ENCODE results near the gene GLCE. TPM values are rescaled to one million over a fixed set of nuclear protein-coding genes. Genes with fewer than 3 reads are reported as not detected.

GLCE gene
- total and polyA plus RNA-seq, 11 donors: 4.0 to 14.3 (median 8.4) TPM

- intact Hi-C loops (cut with DNase I): no loop called here
- Histone ChIP-seq H3K4me1 (no peaks in the 10 kb centered on the region), H3K36me3 (no peaks in the 10 kb centered on the region), H3K9me3 (no peaks in the 10 kb centered on the region), H3K27ac (no peak overlapping the region), H3K27me3 (peaks cover 0 to 8% (median 0%) of the 10 kb centered on the region in 9 donors), H3K4me3 (no peak overlapping the region)
- TF ChIP-seq, protein P1, sequence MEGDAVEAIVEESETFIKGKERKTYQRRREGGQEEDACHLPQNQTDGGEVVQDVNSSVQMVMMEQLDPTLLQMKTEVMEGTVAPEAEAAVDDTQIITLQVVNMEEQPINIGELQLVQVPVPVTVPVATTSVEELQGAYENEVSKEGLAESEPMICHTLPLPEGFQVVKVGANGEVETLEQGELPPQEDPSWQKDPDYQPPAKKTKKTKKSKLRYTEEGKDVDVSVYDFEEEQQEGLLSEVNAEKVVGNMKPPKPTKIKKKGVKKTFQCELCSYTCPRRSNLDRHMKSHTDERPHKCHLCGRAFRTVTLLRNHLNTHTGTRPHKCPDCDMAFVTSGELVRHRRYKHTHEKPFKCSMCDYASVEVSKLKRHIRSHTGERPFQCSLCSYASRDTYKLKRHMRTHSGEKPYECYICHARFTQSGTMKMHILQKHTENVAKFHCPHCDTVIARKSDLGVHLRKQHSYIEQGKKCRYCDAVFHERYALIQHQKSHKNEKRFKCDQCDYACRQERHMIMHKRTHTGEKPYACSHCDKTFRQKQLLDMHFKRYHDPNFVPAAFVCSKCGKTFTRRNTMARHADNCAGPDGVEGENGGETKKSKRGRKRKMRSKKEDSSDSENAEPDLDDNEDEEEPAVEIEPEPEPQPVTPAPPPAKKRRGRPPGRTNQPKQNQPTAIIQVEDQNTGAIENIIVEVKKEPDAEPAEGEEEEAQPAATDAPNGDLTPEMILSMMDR (IDR thresholded peaks at IDR 0.05): no peak
- no peak for TF ChIP-seq POLR2A (IDR thresholded peaks at IDR 0.05)
- ATAC-seq (no peak), DNase-seq (no peak)
- 61 to 66% (median 62%) methylated on average over 7 of the region's 7 CpGs for WGBS, 4 donors
Observed at GRCh38 chr15:69145694-69146492, 14.5 kb upstream of the GLCE start.

DNA sequence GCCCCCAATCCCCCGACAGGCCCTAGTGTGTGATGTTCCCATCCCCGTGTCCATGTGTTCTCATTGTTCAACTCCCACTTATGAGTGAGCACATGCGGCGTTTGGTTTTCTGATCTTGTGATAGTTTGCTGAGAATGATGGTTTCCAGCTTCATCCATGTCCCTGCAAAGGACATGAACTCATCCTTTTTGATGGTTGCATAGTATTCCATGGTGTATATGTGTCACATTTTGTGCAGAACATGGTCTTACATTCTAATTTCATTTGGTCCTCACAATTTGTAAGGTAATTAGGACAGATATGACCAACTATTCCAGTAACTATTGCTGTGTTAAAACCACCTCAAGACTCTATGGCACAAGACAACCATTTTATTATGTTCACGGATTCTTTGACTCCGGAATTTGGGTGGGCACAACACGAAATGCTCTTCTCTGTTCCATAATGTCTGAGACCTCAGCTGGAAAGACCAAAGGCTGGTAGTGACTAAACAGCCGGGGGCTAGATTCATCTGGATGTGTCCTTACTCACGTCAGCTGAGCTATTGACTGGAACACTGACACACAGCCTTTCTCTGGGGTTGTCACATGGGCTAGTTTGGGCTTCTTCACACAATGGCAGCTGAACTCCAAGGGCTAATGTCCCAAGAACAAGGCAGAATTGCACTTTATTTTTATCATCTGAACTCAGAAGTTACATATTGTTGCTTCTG lies 13.6 kb upstream of the GLCE start:
- TF ChIP-seq POLR2A (IDR thresholded peaks at IDR 0.05): no peak
- TF ChIP-seq, protein P1 (IDR thresholded peaks at IDR 0.05): no peak
- DNase-seq (no peak), ATAC-seq (no peak)
- Histone ChIP-seq H3K9me3 (no peaks in the 10 kb centered on the region), H3K27ac (no peak overlapping the region), H3K36me3 (no peaks in the 10 kb centered on the region), H3K4me1 (no peaks in the 10 kb centered on the region), H3K27me3 (peaks cover 0 to 8% (median 0%) of the 10 kb centered on the region in 9 donors), H3K4me3 (no peak overlapping the region)
- intact Hi-C loops (cut with DNase I): no loop called here
- WGBS, 4 donors: 95 to 97% (median 96%) methylated on average over 9 of the region's 9 CpGs

DNA sequence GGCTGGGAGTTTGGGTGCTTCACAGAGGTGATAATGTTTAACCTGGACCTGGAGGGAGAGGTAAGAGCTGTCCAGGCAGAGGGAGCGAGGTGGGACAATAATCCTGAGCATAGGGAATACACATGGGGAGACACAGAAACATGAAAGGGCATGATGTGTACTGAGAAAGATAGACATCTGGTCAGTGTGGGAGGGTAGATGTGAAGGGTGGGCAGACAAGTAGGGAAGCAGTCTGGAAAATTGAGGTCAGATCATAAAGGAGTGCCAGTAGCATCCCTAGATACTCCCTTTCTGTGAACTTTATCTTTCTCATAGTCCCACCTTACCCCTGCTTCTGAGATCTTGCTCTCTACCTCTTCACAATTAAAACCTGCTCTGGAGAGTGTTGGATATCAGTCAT lies 12.0 kb upstream of the GLCE start:
- ATAC-seq: no peak
- peaks cover 0 to 8% (median 0%) of the 10 kb centered on the region in 9 donors for H3K27me3 ChIP-seq
- no peaks in the 10 kb centered on the region for H3K4me1 ChIP-seq
- no peak overlapping the region for H3K4me3 ChIP-seq
- intact Hi-C loops (cut with DNase I): no loop called here
- H3K36me3 ChIP-seq: no peaks in the 10 kb centered on the region
- WGBS, 4 donors: 77 to 96% (median 82%) methylated on average over 1 of the region's 1 CpG; no CpG with 5 or more reads in 1 of the 4 donors
- no peak for DNase-seq
- H3K9me3 ChIP-seq: no peaks in the 10 kb centered on the region
- H3K27ac ChIP-seq: no peak overlapping the region
- TF ChIP-seq POLR2A (IDR thresholded peaks at IDR 0.05): no peak
- TF ChIP-seq, protein P1 (IDR thresholded peaks at IDR 0.05): no peak

GRCh38 chr15:69149163-69149562 lies 11.3 kb upstream of the GLCE start:
- H3K9me3 ChIP-seq: no peaks in the 10 kb centered on the region
- H3K4me3 ChIP-seq: no peak overlapping the region
- WGBS, 4 donors: 73 to 83% (median 79%) methylated on average over 2 of the region's 2 CpGs
- H3K36me3 ChIP-seq: no peaks in the 10 kb centered on the region
- DNase-seq (no peak), ATAC-seq (no peak)
- H3K27me3 ChIP-seq: peaks cover 0 to 8% (median 0%) of the 10 kb centered on the region in 9 donors
- intact Hi-C loops (cut with DNase I): no loop called here
- no peak for TF ChIP-seq POLR2A (IDR thresholded peaks at IDR 0.05)
- TF ChIP-seq, protein P1 (IDR thresholded peaks at IDR 0.05): no peak
- no peak overlapping the region for H3K27ac ChIP-seq
- peaks cover 0 to 1% (median 0%) of the 10 kb centered on the region in 12 donors for H3K4me1 ChIP-seq

All from heart left ventricle (tissue), 16 donors.